Uterus (tissue), 4 donors: ENCODE data around the gene DLGAP1. TPM values are rescaled to one million over a fixed set of nuclear protein-coding genes. Genes with fewer than 3 reads are reported as not detected.

ENCODE experiments used
- DNase-seq, 2 donors: peaks; one replicate each; pipeline ENCODE4 v3.0.0-alpha.2; 2019 to 2020
- H3K27ac ChIP-seq, 2 donors: fragments of 200-600 bp; sonication (generic); 1 replicate in 1 of 2; 2 replicates in 1 of 2; pipeline ENCODE4 v1.5.1; 2016 to 2018
- H3K27me3 ChIP-seq, 2 donors: fragments of 200-600 bp; sonication (generic); one replicate each; pipeline ENCODE4 v1.5.1; 2018 to 2019; ENCODE audit warnings: control low read depth in 1 of 2
- H3K36me3 ChIP-seq, 2 donors: fragments of 200-600 bp; sonication (generic); one replicate each; pipeline ENCODE4 v1.5.1; 2019; ENCODE audit warnings: control low read depth in 1 of 2
- H3K4me1 ChIP-seq, 2 donors: fragments of 200-600 bp; sonication (generic); one replicate each; pipeline ENCODE4 v1.5.1; 2018 to 2019; ENCODE audit warnings: control low read depth in 1 of 2
- H3K4me3 ChIP-seq, 2 donors: fragments of 200-600 bp; sonication (generic); 1 replicate in 1 of 2; 2 replicates in 1 of 2; pipeline ENCODE4 v1.5.1; 2018 to 2019; ENCODE audit warnings: mild to moderate bottlenecking in 1 of 2
- H3K9me3 ChIP-seq, 2 donors: fragments of 200-600 bp; sonication (generic); one replicate each; pipeline ENCODE4 v1.5.1; 2019; ENCODE audit warnings: control low read depth in 1 of 2
- CTCF ChIP-seq, 4 experiments: fragments of 200-600 bp in 2 of 4; fragments of 450-650 bp in 2 of 4; sonication (generic) in 2 of 4; IDR thresholded peaks; one replicate each; pipeline ENCODE4 v1.5.1; 2016 to 2019; ENCODE audit warnings: antibody characterized with exemption in 4 of 4, mild to moderate bottlenecking in 2 of 4, moderate library complexity in 1 of 4
- POLR2A ChIP-seq, 2 donors: fragments of 450-650 bp; IDR thresholded peaks; one replicate each; pipeline ENCODE4 v1.6.1; 2016; ENCODE audit warnings: antibody characterized with exemption in 2 of 2, mild to moderate bottlenecking in 1 of 2, moderate library complexity in 1 of 2
- intact Hi-C: fragments of 100-400 bp; cut with DNase I; formaldehyde crosslinking; loops from one replicate; pipeline ENCODE4 v1.15.1; 2023; ENCODE audit warnings: low total_unique reads
- total RNA-seq, 4 donors: library from RNA; depleted of rRNA in 3 of 4; stranded (reverse); fragments of >200 nt in 3 of 4; gene quantifications; one replicate each; pipeline versions ENCODE4 v1.1.0 to v1.2.4, GENCODE V29; 2014 to 2023
- donor health status: DM: yes; HTN: yes; CAD: no.

DLGAP1 gene
- total RNA-seq, 4 donors from 2014 or later = 1.0 to 9.6 (median 3.3) TPM

- H3K36me3 ChIP-seq = no peaks in the 10 kb centered on the region
- intact Hi-C loops = no loop called here
- TF ChIP-seq CTCF (IDR thresholded peaks at IDR 0.05) (no peak), POLR2A (IDR thresholded peaks at IDR 0.05) (no peak)
- no peak overlapping the region for H3K4me3 ChIP-seq
- no peaks in the 10 kb centered on the region for H3K4me1 ChIP-seq
- no peak for DNase-seq
- no peaks in the 10 kb centered on the region for H3K9me3 ChIP-seq
- no peaks in the 10 kb centered on the region for H3K27me3 ChIP-seq
- no peak overlapping the region for H3K27ac ChIP-seq
These were observed 55.2 kb downstream of the DLGAP1 start for GRCh38 chr18:4399929-4400328.

GRCh38 chr18:4394700-4395099, 60.4 kb downstream of the DLGAP1 start:
- Histone ChIP-seq H3K9me3 (no peaks in the 10 kb centered on the region), H3K27ac (no peak overlapping the region), H3K36me3 (no peaks in the 10 kb centered on the region), H3K4me3 (no peak overlapping the region), H3K27me3 (no peaks in the 10 kb centered on the region), H3K4me1 (no peaks in the 10 kb centered on the region)
- intact Hi-C loops = no loop called here
- TF ChIP-seq CTCF (IDR thresholded peaks at IDR 0.05) (no peak), POLR2A (IDR thresholded peaks at IDR 0.05) (no peak)
- DNase-seq = no peak

GRCh38 chr18:4391859-4392258, 63.2 kb downstream of the DLGAP1 start:
- Histone ChIP-seq H3K36me3 (no peaks in the 10 kb centered on the region), H3K4me1 (no peaks in the 10 kb centered on the region), H3K9me3 (no peaks in the 10 kb centered on the region), H3K27ac (no peak overlapping the region), H3K4me3 (no peak overlapping the region), H3K27me3 (no peaks in the 10 kb centered on the region)
- intact Hi-C loops = no loop called here
- DNase-seq = no peak
- TF ChIP-seq POLR2A (IDR thresholded peaks at IDR 0.05) (no peak), CTCF (IDR thresholded peaks at IDR 0.05) (no peak)

- Histone ChIP-seq H3K9me3 (no peaks in the 10 kb centered on the region), H3K27me3 (no peaks in the 10 kb centered on the region), H3K4me3 (no peak overlapping the region), H3K4me1 (no peaks in the 10 kb centered on the region), H3K36me3 (no peaks in the 10 kb centered on the region), H3K27ac (no peak overlapping the region)
- DNase-seq = no peak
- TF ChIP-seq POLR2A (IDR thresholded peaks at IDR 0.05) (no peak), CTCF (IDR thresholded peaks at IDR 0.05) (no peak)
- intact Hi-C loops = no loop called here
These were observed 69.2 kb downstream of the DLGAP1 start for GRCh38 chr18:4385876-4386275.

GRCh38 chr18:4384932-4385331, 70.2 kb downstream of the DLGAP1 start:
- Histone ChIP-seq H3K4me3 (no peak overlapping the region), H3K4me1 (no peaks in the 10 kb centered on the region)

More at GRCh38 chr18:4384932-4385331, 70.2 kb downstream of the DLGAP1 start:
- Histone ChIP-seq H3K9me3 (no peaks in the 10 kb centered on the region), H3K27me3 (no peaks in the 10 kb centered on the region), H3K27ac (no peak overlapping the region), H3K36me3 (no peaks in the 10 kb centered on the region)
- no peak for DNase-seq
- intact Hi-C loops = no loop called here
- TF ChIP-seq POLR2A (IDR thresholded peaks at IDR 0.05) (no peak), CTCF (IDR thresholded peaks at IDR 0.05) (no peak)
